Erythroblast (primary cell): ENCODE results near the gene HAPLN3.

Experiments
- GATA1 ChIP-seq: IDR thresholded peaks from 2 replicates; pipeline ENCODE4 v1.6.1; 2011; ENCODE audit warnings: low read depth, mild to moderate bottlenecking, control low read depth, low read length, moderate library complexity
- POLR2A ChIP-seq: IDR thresholded peaks from 2 replicates; pipeline ENCODE4 v1.6.1; 2011; ENCODE audit warnings: mild to moderate bottlenecking, low read length

DNA sequence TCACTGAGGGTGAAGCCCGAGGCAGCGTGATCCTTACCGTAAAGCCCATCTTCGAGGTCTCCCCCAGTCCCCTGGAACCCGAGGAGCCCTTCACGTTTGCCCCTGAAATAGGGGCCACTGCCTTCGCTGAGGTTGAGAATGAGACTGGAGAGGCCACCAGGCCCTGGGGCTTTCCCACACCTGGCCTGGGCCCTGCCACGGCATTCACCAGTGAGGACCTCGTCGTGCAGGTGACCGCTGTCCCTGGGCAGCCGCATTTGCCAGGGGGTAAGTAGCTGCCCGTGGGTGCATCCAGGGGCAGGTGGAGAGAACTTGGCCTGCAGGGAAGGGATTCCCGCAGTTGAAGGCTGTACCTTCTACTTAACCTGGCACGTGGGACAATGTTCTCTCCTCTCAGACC lies 49.7 kb downstream of the HAPLN3 start:
- TF ChIP-seq POLR2A (no peak), GATA1 (no peak)
